Liver (tissue), 9 donors: Measurements from ENCODE around the gene RSPH6A. TPM values are rescaled to one million over a fixed set of nuclear protein-coding genes. Genes with fewer than 3 reads are reported as not detected.

Source experiments
- DNase-seq: peaks from one replicate; pipeline ENCODE4 v3.0.0-alpha.2; 2017; ENCODE audit warnings: low spot score
- H3K27ac ChIP-seq, 2 donors: one replicate each; pipeline ENCODE4 v1.7.0; 2013; ENCODE audit warnings: inconsistent platforms in 2 of 2, low read length in 2 of 2, control low read depth in 1 of 2, low read depth in 1 of 2, mild to moderate bottlenecking in 1 of 2
- H3K27me3 ChIP-seq, 4 donors: one replicate each; pipeline versions ENCODE4 v1.6.1 to v1.7.0; 2013; ENCODE audit warnings: low read length in 3 of 4, inconsistent platforms in 1 of 4, mild to moderate bottlenecking in 1 of 4, moderate library complexity in 1 of 4; ENCODE audit not compliant: control insufficient read depth in 4 of 4, insufficient read depth in 4 of 4
- H3K36me3 ChIP-seq, 4 donors: one replicate each; pipeline versions ENCODE4 v1.6.1 to v1.7.0; 2013; ENCODE audit warnings: low read length in 3 of 4, mild to moderate bottlenecking in 3 of 4, low read depth in 1 of 4, moderate library complexity in 1 of 4; ENCODE audit not compliant: control insufficient read depth in 4 of 4, insufficient read depth in 3 of 4
- H3K4me1 ChIP-seq, 4 donors: one replicate each; pipeline versions ENCODE4 v1.6.1 to v1.7.0; 2013; ENCODE audit warnings: low read length in 3 of 4, mild to moderate bottlenecking in 3 of 4, moderate library complexity in 1 of 4; ENCODE audit not compliant: control insufficient read depth in 4 of 4, insufficient read depth in 4 of 4
- H3K4me3 ChIP-seq, 3 donors: one replicate each; pipeline versions ENCODE4 v1.6.1 to v1.7.0; 2013; ENCODE audit warnings: low read length in 3 of 3, control low read depth in 1 of 3, low read depth in 1 of 3, mild to moderate bottlenecking in 1 of 3
- H3K9ac ChIP-seq, 2 donors: one replicate each; pipeline ENCODE4 v1.7.0; 2013; ENCODE audit warnings: low read length in 2 of 2, mild to moderate bottlenecking in 2 of 2, moderate library complexity in 2 of 2, control low read depth in 1 of 2, low read depth in 1 of 2
- H3K9me3 ChIP-seq, 4 donors: one replicate each; pipeline versions ENCODE4 v1.6.1 to v1.7.0; 2013; ENCODE audit warnings: low read length in 3 of 4; ENCODE audit not compliant: control insufficient read depth in 4 of 4
- ATF3 ChIP-seq: IDR thresholded peaks from 2 replicates; pipeline ENCODE4 v1.6.1; 2016; ENCODE audit warnings: antibody characterized with exemption
- CTCF ChIP-seq: fragments of 150-350 bp; IDR thresholded peaks from 2 replicates; pipeline ENCODE4 v1.5.1; 2017; ENCODE audit warnings: improper control_type of control experiment, low read depth, low read length; ENCODE audit not compliant: missing input control
- EGR1 ChIP-seq, 2 donors: IDR thresholded peaks; 2 replicates each; pipeline ENCODE4 v1.6.1; 2016 to 2018; ENCODE audit warnings: antibody characterized with exemption in 2 of 2, low read depth in 2 of 2
- FOXA1 ChIP-seq: IDR thresholded peaks from 2 replicates; pipeline ENCODE4 v1.6.1; 2016; ENCODE audit warnings: antibody characterized with exemption
- FOXA2 ChIP-seq: IDR thresholded peaks from 2 replicates; pipeline ENCODE4 v1.6.1; 2016; ENCODE audit warnings: antibody characterized with exemption
- GABPA ChIP-seq, 2 donors: IDR thresholded peaks in 1 of 2; conservative IDR thresholded peaks in 1 of 2; 2 replicates each; pipeline ENCODE4 v1.6.1; 2016; ENCODE audit warnings: antibody characterized with exemption in 2 of 2, mild to moderate bottlenecking in 1 of 2, moderate library complexity in 1 of 2
- HNF4A ChIP-seq, 2 donors: conservative IDR thresholded peaks; 2 replicates each; pipeline ENCODE4 v1.6.1; 2016; ENCODE audit warnings: antibody characterized with exemption in 2 of 2, mild to moderate bottlenecking in 2 of 2
- HNF4G ChIP-seq: IDR thresholded peaks from 2 replicates; pipeline ENCODE4 v1.6.1; 2016; ENCODE audit warnings: antibody characterized with exemption
- JUND ChIP-seq, 2 donors: IDR thresholded peaks; 2 replicates each; pipeline ENCODE4 v1.6.1; 2016; ENCODE audit warnings: antibody characterized with exemption in 2 of 2
- MAX ChIP-seq: IDR thresholded peaks from 2 replicates; pipeline ENCODE4 v1.6.1; 2016; ENCODE audit warnings: antibody characterized with exemption
- NR2F2 ChIP-seq: IDR thresholded peaks from 2 replicates; pipeline ENCODE4 v1.6.1; 2016; ENCODE audit warnings: antibody characterized with exemption
- RAD21 ChIP-seq, 2 donors: IDR thresholded peaks; 2 replicates each; pipeline ENCODE4 v1.6.1; 2016; ENCODE audit warnings: antibody characterized with exemption in 2 of 2, mild to moderate bottlenecking in 2 of 2
- REST ChIP-seq: IDR thresholded peaks from 2 replicates; pipeline ENCODE4 v1.6.1; 2016; ENCODE audit warnings: antibody characterized with exemption, mild to moderate bottlenecking
- RXRA ChIP-seq, 2 donors: IDR thresholded peaks; 2 replicates each; pipeline ENCODE4 v1.6.1; 2017 to 2018; ENCODE audit warnings: antibody characterized with exemption in 2 of 2, mild to moderate bottlenecking in 1 of 2
- SP1 ChIP-seq: IDR thresholded peaks from 2 replicates; pipeline ENCODE4 v1.6.1; 2018; ENCODE audit warnings: antibody characterized with exemption, mild to moderate bottlenecking
- TAF1 ChIP-seq: conservative IDR thresholded peaks from 2 replicates; pipeline ENCODE4 v1.6.1; 2016; ENCODE audit warnings: antibody characterized with exemption, mild to moderate bottlenecking
- YY1 ChIP-seq: IDR thresholded peaks from 2 replicates; pipeline ENCODE4 v1.6.1; 2016; ENCODE audit warnings: antibody characterized with exemption, mild to moderate bottlenecking
- ZBTB33 ChIP-seq: IDR thresholded peaks from 2 replicates; pipeline ENCODE4 v1.6.1; 2016; ENCODE audit warnings: antibody characterized with exemption
- WGBS: extraction: QIAGEN DNeasy Blood & Tissue Kit; methylation state at CpG from one replicate; pipeline ENCODE4 v1.1.7; 2013; 5-methylcytosine and 5-hydroxymethylcytosine counted together
- polyA plus RNA-seq, 2 donors: library from polyadenylated mRNA; stranded (reverse) in 1 of 2; unstranded in 1 of 2; fragments of 200-250 nt in 1 of 2; fragments of >200 nt in 1 of 2; fragmentation: Nextera tagmentation in 1 of 2; extraction: Ambion mirVana in 1 of 2; gene quantifications; one replicate each; pipeline versions ENCODE4 v1.2.1 to v1.2.3, GENCODE V29; 2013 to 2015
- total RNA-seq, 2 donors: library from RNA; depleted of rRNA; stranded (reverse); fragments of >200 nt; gene quantifications; one replicate each; pipeline ENCODE4 v1.2.3, GENCODE V29; 2014
- donor health status: healthy.
- donor health status: healthy.
- donor health status: healthy.
- donor health status: healthy.
- donor health status: healthy.

RSPH6A gene
- total and polyA plus RNA-seq, 4 donors = 0.08 TPM; not detected in 3

GRCh38 chr19:45747513-45747912 is 67.6 kb downstream of the RSPH6A start:
- Histone ChIP-seq H3K4me3 (no peak overlapping the region), H3K27me3 (no peaks in the 10 kb centered on the region), H3K9ac (no peak overlapping the region), H3K27ac (no peak overlapping the region), H3K4me1 (no peaks in the 10 kb centered on the region), H3K9me3 (no peaks in the 10 kb centered on the region), H3K36me3 (no peaks in the 10 kb centered on the region)
- TF ChIP-seq FOXA1 (no peak), ZBTB33 (no peak), HNF4A (conservative IDR thresholded peaks at IDR 0.05) (no peak), TAF1 (no peak), EGR1 (IDR thresholded peaks at IDR 0.05; ENCODE audit: low read depth in 2 of 2) (no peak), FOXA2 (no peak), HNF4G (no peak), NR2F2 (no peak), GABPA (IDR thresholded peaks at IDR 0.05 in 1 of 2, conservative IDR thresholded peaks at IDR 0.05 in 1 of 2) (no peak), YY1 (no peak), SP1 (no peak), RAD21 (IDR thresholded peaks at IDR 0.05) (no peak), RXRA (IDR thresholded peaks at IDR 0.05) (no peak), CTCF (no peak), REST (no peak)
- DNase-seq = no peak
- 87% methylated on average over 5 of the region's 5 CpGs for WGBS

- DNase-seq = no peak
- Histone ChIP-seq H3K4me1 (no peaks in the 10 kb centered on the region), H3K9me3 (no peaks in the 10 kb centered on the region), H3K4me3 (no peak overlapping the region), H3K36me3 (no peaks in the 10 kb centered on the region), H3K27me3 (no peaks in the 10 kb centered on the region), H3K9ac (no peak overlapping the region), H3K27ac (no peak overlapping the region)
- TF ChIP-seq FOXA2 = no peak
- TF ChIP-seq SP1 = no peak
- TF ChIP-seq RAD21 (IDR thresholded peaks at IDR 0.05) = no peak
- no peak for TF ChIP-seq CTCF
- no peak for TF ChIP-seq HNF4G
- TF ChIP-seq RXRA (IDR thresholded peaks at IDR 0.05) = no peak
- TF ChIP-seq ZBTB33 = no peak
- no peak for TF ChIP-seq ATF3
- TF ChIP-seq MAX = no peak
- no peak for TF ChIP-seq JUND (IDR thresholded peaks at IDR 0.05)
- WGBS = 83% methylated on average over 5 of the region's 5 CpGs
Observed at GRCh38 chr19:45746866-45747265, 68.2 kb downstream of the RSPH6A start.
